Measurements from ENCODE around the gene BCOR. TPM values are rescaled to one million over a fixed set of nuclear protein-coding genes. Genes with fewer than 3 reads are reported as not detected.

BCOR gene
- total RNA-seq, 1 experiment from 2014 or later = 35.1 TPM

DNA sequence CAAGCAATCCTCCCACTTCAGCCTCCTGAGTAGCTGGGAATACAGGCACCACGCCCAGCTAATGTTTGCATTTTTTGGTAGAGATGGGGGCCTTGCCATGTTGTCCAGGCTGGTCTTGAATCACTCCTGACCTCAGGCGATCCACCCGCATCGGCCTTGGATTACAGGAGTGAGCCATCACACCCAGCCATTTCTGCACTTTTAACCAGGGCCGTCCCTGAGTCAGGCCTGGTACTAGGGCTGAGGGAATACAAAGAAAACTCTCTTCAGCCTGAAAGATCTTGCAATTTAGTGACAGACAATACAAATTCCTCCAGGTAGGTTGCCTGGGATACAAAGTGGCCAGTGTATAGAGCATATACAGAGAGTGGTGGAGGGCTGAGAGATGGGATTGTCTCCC, 65.8 kb downstream of the BCOR start:
- no peaks in the 10 kb centered on the region for H3K9me2 ChIP-seq (ENCODE audit: insufficient read depth)
- peaks cover 3 to 7% of the 10 kb centered on the region in 2 experiments; a peak in 3 of 4 replicates for H3K4me1 ChIP-seq (ENCODE audit: control insufficient read depth in 1 of 2, insufficient read depth in 2 of 2, low read length in 2 of 2)
- no peaks in the 10 kb centered on the region for H3K36me3 ChIP-seq (ENCODE audit: control insufficient read depth in 1 of 2, insufficient read depth in 2 of 2, low read length in 2 of 2)
- no peaks in the 10 kb centered on the region for H4K20me1 ChIP-seq (ENCODE audit: insufficient read depth)
- no peak overlapping the region for H3K4me2 ChIP-seq (ENCODE audit: low read length)
- no peak overlapping the region for H3K4me3 ChIP-seq (replicated peaks in 1 of 2; ENCODE audit: low read depth in 1 of 2, low read length in 2 of 2)
- ATAC-seq (no peak), DNase-seq (ENCODE audit: low read depth, low spot score) (no peak)
- no peak overlapping the region for H3K9ac ChIP-seq (ENCODE audit: low read length)
- no peak overlapping the region for H3K27ac ChIP-seq (ENCODE audit: low read depth, low read length)
- CTCF ChIA-PET = no interaction called here
- RAD21 ChIA-PET (ENCODE audit: low non-redundant PET in 1 of 2, low total read pairs in 2 of 2, uncharacterized antibody in 2 of 2, unreplicated experiment in 2 of 2) = no interaction called here
- H3K27me3 ChIP-seq (ENCODE audit: insufficient read depth, low read length) = no peaks in the 10 kb centered on the region
- POLR2A ChIA-PET = no interaction called here
- H3K79me2 ChIP-seq (ENCODE audit: insufficient read depth, low read length) = no peaks in the 10 kb centered on the region
- H3K9me3 ChIP-seq (ENCODE audit: control insufficient read depth in 1 of 2, insufficient read depth in 1 of 2, low read depth in 1 of 2, low read length in 2 of 2) = no peaks in the 10 kb centered on the region
- BruUV-seq (replicated peaks) = no TSS peak
- intact Hi-C loops (cut with micrococcal nuclease) = no loop called here
- TF ChIP-seq, protein P1, sequence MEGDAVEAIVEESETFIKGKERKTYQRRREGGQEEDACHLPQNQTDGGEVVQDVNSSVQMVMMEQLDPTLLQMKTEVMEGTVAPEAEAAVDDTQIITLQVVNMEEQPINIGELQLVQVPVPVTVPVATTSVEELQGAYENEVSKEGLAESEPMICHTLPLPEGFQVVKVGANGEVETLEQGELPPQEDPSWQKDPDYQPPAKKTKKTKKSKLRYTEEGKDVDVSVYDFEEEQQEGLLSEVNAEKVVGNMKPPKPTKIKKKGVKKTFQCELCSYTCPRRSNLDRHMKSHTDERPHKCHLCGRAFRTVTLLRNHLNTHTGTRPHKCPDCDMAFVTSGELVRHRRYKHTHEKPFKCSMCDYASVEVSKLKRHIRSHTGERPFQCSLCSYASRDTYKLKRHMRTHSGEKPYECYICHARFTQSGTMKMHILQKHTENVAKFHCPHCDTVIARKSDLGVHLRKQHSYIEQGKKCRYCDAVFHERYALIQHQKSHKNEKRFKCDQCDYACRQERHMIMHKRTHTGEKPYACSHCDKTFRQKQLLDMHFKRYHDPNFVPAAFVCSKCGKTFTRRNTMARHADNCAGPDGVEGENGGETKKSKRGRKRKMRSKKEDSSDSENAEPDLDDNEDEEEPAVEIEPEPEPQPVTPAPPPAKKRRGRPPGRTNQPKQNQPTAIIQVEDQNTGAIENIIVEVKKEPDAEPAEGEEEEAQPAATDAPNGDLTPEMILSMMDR (IDR thresholded peaks at IDR 0.05 in 2 of 3, conservative IDR thresholded peaks at IDR 0.05 in 1 of 3; ENCODE audit: borderline replicate concordance in 1 of 3, insufficient read depth in 1 of 3, low read depth in 2 of 3, low read length in 2 of 3) = no peak
- TF ChIP-seq ZFX (IDR thresholded peaks at IDR 0.05) (no peak), EGR1 (IDR thresholded peaks at IDR 0.05; ENCODE audit: low read depth) (no peak), YY1 (IDR thresholded peaks at IDR 0.05; ENCODE audit: extremely low read depth, insufficient replicate concordance, low read depth, low read length) (no peak), SRF (IDR thresholded peaks at IDR 0.05; ENCODE audit: low read depth) (no peak), CBX3 (IDR thresholded peaks at IDR 0.05; ENCODE audit: low read depth) (no peak), JUND (IDR thresholded peaks at IDR 0.05) (no peak), POLR2AphosphoS5 (IDR thresholded peaks at IDR 0.05; ENCODE audit: low read depth, low read length) (no peak), POLR2A (IDR thresholded peaks at IDR 0.05; ENCODE audit: borderline replicate concordance, extremely low read depth, insufficient read depth, insufficient read length) (no peak), SP1 (IDR thresholded peaks at IDR 0.05; ENCODE audit: low read depth) (no peak), FOSL1 (IDR thresholded peaks at IDR 0.05; ENCODE audit: low read depth) (no peak), ELF1 (IDR thresholded peaks at IDR 0.05; ENCODE audit: borderline replicate concordance, low read depth) (no peak)
- TF ChIP-seq, protein P2, sequence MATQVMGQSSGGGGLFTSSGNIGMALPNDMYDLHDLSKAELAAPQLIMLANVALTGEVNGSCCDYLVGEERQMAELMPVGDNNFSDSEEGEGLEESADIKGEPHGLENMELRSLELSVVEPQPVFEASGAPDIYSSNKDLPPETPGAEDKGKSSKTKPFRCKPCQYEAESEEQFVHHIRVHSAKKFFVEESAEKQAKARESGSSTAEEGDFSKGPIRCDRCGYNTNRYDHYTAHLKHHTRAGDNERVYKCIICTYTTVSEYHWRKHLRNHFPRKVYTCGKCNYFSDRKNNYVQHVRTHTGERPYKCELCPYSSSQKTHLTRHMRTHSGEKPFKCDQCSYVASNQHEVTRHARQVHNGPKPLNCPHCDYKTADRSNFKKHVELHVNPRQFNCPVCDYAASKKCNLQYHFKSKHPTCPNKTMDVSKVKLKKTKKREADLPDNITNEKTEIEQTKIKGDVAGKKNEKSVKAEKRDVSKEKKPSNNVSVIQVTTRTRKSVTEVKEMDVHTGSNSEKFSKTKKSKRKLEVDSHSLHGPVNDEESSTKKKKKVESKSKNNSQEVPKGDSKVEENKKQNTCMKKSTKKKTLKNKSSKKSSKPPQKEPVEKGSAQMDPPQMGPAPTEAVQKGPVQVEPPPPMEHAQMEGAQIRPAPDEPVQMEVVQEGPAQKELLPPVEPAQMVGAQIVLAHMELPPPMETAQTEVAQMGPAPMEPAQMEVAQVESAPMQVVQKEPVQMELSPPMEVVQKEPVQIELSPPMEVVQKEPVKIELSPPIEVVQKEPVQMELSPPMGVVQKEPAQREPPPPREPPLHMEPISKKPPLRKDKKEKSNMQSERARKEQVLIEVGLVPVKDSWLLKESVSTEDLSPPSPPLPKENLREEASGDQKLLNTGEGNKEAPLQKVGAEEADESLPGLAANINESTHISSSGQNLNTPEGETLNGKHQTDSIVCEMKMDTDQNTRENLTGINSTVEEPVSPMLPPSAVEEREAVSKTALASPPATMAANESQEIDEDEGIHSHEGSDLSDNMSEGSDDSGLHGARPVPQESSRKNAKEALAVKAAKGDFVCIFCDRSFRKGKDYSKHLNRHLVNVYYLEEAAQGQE (IDR thresholded peaks at IDR 0.05; ENCODE audit: low read depth) = no peak
- TF ChIP-seq, protein P3, sequence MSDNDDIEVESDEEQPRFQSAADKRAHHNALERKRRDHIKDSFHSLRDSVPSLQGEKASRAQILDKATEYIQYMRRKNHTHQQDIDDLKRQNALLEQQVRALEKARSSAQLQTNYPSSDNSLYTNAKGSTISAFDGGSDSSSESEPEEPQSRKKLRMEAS (IDR thresholded peaks at IDR 0.05) = no peak
- TF ChIP-seq, protein P4, sequence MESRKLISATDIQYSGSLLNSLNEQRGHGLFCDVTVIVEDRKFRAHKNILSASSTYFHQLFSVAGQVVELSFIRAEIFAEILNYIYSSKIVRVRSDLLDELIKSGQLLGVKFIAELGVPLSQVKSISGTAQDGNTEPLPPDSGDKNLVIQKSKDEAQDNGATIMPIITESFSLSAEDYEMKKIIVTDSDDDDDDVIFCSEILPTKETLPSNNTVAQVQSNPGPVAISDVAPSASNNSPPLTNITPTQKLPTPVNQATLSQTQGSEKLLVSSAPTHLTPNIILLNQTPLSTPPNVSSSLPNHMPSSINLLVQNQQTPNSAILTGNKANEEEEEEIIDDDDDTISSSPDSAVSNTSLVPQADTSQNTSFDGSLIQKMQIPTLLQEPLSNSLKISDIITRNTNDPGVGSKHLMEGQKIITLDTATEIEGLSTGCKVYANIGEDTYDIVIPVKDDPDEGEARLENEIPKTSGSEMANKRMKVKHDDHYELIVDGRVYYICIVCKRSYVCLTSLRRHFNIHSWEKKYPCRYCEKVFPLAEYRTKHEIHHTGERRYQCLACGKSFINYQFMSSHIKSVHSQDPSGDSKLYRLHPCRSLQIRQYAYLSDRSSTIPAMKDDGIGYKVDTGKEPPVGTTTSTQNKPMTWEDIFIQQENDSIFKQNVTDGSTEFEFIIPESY (IDR thresholded peaks at IDR 0.05; ENCODE audit: extremely low read depth, insufficient replicate concordance, low read length) = no peak
- H2AFZ ChIP-seq (ENCODE audit: low read depth, low read length, poor library complexity, severe bottlenecking) = no peak overlapping the region
